Suprapubic skin (tissue), 4 donors: ENCODE results near the gene NINL. TPM values are rescaled to one million over a fixed set of nuclear protein-coding genes. Genes with fewer than 3 reads are reported as not detected.

Source experiments
- DNase-seq, 2 donors: peaks; one replicate each; pipeline ENCODE4 v3.0.0-alpha.2; 2019; ENCODE audit warnings: low spot score in 2 of 2
- H3K27ac ChIP-seq: fragments of 200-600 bp; sonication (generic); one replicate; pipeline ENCODE4 v1.5.1; 2019
- H3K27me3 ChIP-seq: fragments of 200-600 bp; sonication (generic); one replicate; pipeline ENCODE4 v1.5.1; 2019
- H3K36me3 ChIP-seq: fragments of 200-600 bp; sonication (generic); one replicate; pipeline ENCODE4 v1.5.1; 2019
- H3K4me1 ChIP-seq: fragments of 200-600 bp; sonication (generic); one replicate; pipeline ENCODE4 v1.5.1; 2019
- H3K4me3 ChIP-seq: fragments of 200-600 bp; sonication (generic); one replicate; pipeline ENCODE4 v1.5.1; 2019; ENCODE audit warnings: mild to moderate bottlenecking
- H3K9me3 ChIP-seq: fragments of 200-600 bp; sonication (generic); one replicate; pipeline ENCODE4 v1.5.1; 2019
- CTCF ChIP-seq, 2 donors: fragments of 200-600 bp in 1 of 2; fragments of 450-650 bp in 1 of 2; sonication (generic) in 1 of 2; IDR thresholded peaks; one replicate each; pipeline ENCODE4 v1.5.1; 2016 to 2019; ENCODE audit warnings: antibody characterized with exemption in 2 of 2, mild to moderate bottlenecking in 1 of 2, moderate library complexity in 1 of 2
- EP300 ChIP-seq: sonication (generic); formaldehyde crosslinking; IDR thresholded peaks from one replicate; pipeline ENCODE4 v1.6.1; 2017; ENCODE audit warnings: antibody characterized with exemption
- POLR2A ChIP-seq, 2 donors: fragments of 450-650 bp; IDR thresholded peaks; one replicate each; pipeline ENCODE4 v1.6.1; 2017; ENCODE audit warnings: antibody characterized with exemption in 2 of 2, mild to moderate bottlenecking in 2 of 2, moderate library complexity in 2 of 2
- POLR2AphosphoS5 ChIP-seq, 3 donors: sonication (generic); formaldehyde crosslinking; IDR thresholded peaks; one replicate each; pipeline ENCODE4 v1.6.1; 2017; ENCODE audit warnings: antibody characterized with exemption in 3 of 3
- WGBS: methylation state at CpG from one replicate; pipeline ENCODE4 v1.1.5; 2018; 5-methylcytosine and 5-hydroxymethylcytosine counted together
- total RNA-seq, 4 donors: library from RNA; depleted of rRNA; stranded (reverse); fragments of >200 nt; gene quantifications; one replicate each; pipeline ENCODE4 v1.1.0, GENCODE V29; 2016

The NINL gene
- total RNA-seq, 4 donors from 2014 or later, result 2.0 to 6.9 (median 2.6) TPM

GRCh38 chr20:25525295-25525694, 60.0 kb downstream of the NINL start:
- no peak for TF ChIP-seq POLR2A (IDR thresholded peaks at IDR 0.05)
- no peak for TF ChIP-seq CTCF (IDR thresholded peaks at IDR 0.05)
- TF ChIP-seq EP300, result no peak
- no peak for TF ChIP-seq POLR2AphosphoS5 (IDR thresholded peaks at IDR 0.05)
- Histone ChIP-seq H3K36me3 (no peaks in the 10 kb centered on the region), H3K27me3 (no peaks in the 10 kb centered on the region), H3K4me1 (no peaks in the 10 kb centered on the region), H3K27ac (no peak overlapping the region), H3K4me3 (no peak overlapping the region), H3K9me3 (no peaks in the 10 kb centered on the region)
- no peak for DNase-seq
- WGBS, result 86% methylated on average over 6 of the region's 6 CpGs

- Histone ChIP-seq H3K27me3 (no peaks in the 10 kb centered on the region), H3K36me3 (peaks cover 3% of the 10 kb centered on the region), H3K27ac (no peak overlapping the region), H3K4me3 (no peak overlapping the region), H3K4me1 (no peaks in the 10 kb centered on the region), H3K9me3 (no peaks in the 10 kb centered on the region)
- 100% methylated on average over 2 of the region's 2 CpGs for WGBS
- DNase-seq, result no peak
- TF ChIP-seq CTCF (IDR thresholded peaks at IDR 0.05), result no peak
- TF ChIP-seq POLR2AphosphoS5 (IDR thresholded peaks at IDR 0.05), result no peak
- no peak for TF ChIP-seq POLR2A (IDR thresholded peaks at IDR 0.05)
- no peak for TF ChIP-seq EP300
Observed at GRCh38 chr20:25521382-25521781, 63.9 kb downstream of the NINL start.

- WGBS, result 88% methylated on average over 3 of the region's 3 CpGs
- Histone ChIP-seq H3K4me3 (no peak overlapping the region), H3K4me1 (no peaks in the 10 kb centered on the region), H3K36me3 (peaks cover 32% of the 10 kb centered on the region), H3K27me3 (no peaks in the 10 kb centered on the region), H3K27ac (no peak overlapping the region), H3K9me3 (peaks cover 8% of the 10 kb centered on the region)
- no peak for DNase-seq
- no peak for TF ChIP-seq CTCF (IDR thresholded peaks at IDR 0.05)
- TF ChIP-seq EP300, result no peak
- no peak for TF ChIP-seq POLR2A (IDR thresholded peaks at IDR 0.05)
- TF ChIP-seq POLR2AphosphoS5 (IDR thresholded peaks at IDR 0.05), result no peak
Observed at GRCh38 chr20:25517124-25517523, 68.2 kb downstream of the NINL start.

GRCh38 chr20:25514747-25515340, 70.5 kb downstream of the NINL start:
- Histone ChIP-seq H3K4me1 (no peaks in the 10 kb centered on the region), H3K9me3 (peaks cover 8% of the 10 kb centered on the region), H3K27me3 (no peaks in the 10 kb centered on the region), H3K36me3 (peaks cover 44% of the 10 kb centered on the region), H3K27ac (no peak overlapping the region), H3K4me3 (no peak overlapping the region)
- TF ChIP-seq POLR2A (IDR thresholded peaks at IDR 0.05) (no peak), POLR2AphosphoS5 (IDR thresholded peaks at IDR 0.05) (no peak)
- WGBS, result 100% methylated on average over 2 of the region's 2 CpGs
- DNase-seq, result no peak

GRCh38 chr20:25514195-25514594, 71.1 kb downstream of the NINL start:
- Histone ChIP-seq H3K4me1 (no peaks in the 10 kb centered on the region), H3K27me3 (no peaks in the 10 kb centered on the region), H3K4me3 (no peak overlapping the region), H3K36me3 (peaks cover 51% of the 10 kb centered on the region), H3K27ac (no peak overlapping the region), H3K9me3 (peaks cover 8% of the 10 kb centered on the region)
- TF ChIP-seq POLR2AphosphoS5 (IDR thresholded peaks at IDR 0.05) (no peak), POLR2A (IDR thresholded peaks at IDR 0.05) (no peak), CTCF (IDR thresholded peaks at IDR 0.05) (no peak), EP300 (no peak)
- 92% methylated on average over 2 of the region's 2 CpGs for WGBS
- no peak for DNase-seq

GRCh38 chr20:25512709-25513108, 72.6 kb downstream of the NINL start:
- peak in 1 of 2 donors; percentile 39 for DNase-seq
- Histone ChIP-seq H3K36me3 (peaks cover 57% of the 10 kb centered on the region), H3K4me3 (no peak overlapping the region), H3K27me3 (no peaks in the 10 kb centered on the region), H3K27ac (no peak overlapping the region), H3K4me1 (no peaks in the 10 kb centered on the region), H3K9me3 (peaks cover 8% of the 10 kb centered on the region)
- WGBS, result 96% methylated on average over 12 of the region's 12 CpGs
- TF ChIP-seq POLR2A (IDR thresholded peaks at IDR 0.05) (no peak), POLR2AphosphoS5 (IDR thresholded peaks at IDR 0.05) (no peak), CTCF (IDR thresholded peaks at IDR 0.05) (no peak), EP300 (no peak)
